Measurements from ENCODE around the gene SLC12A5.

GRCh38 chr20:46012921-46013320 is 16.1 kb upstream of the SLC12A5 start:
- TF ChIP-seq, protein P1, sequence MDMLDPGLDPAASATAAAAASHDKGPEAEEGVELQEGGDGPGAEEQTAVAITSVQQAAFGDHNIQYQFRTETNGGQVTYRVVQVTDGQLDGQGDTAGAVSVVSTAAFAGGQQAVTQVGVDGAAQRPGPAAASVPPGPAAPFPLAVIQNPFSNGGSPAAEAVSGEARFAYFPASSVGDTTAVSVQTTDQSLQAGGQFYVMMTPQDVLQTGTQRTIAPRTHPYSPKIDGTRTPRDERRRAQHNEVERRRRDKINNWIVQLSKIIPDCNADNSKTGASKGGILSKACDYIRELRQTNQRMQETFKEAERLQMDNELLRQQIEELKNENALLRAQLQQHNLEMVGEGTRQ (IDR thresholded peaks at IDR 0.05), result no peak
- no peak for TF ChIP-seq CHD4 (IDR thresholded peaks at IDR 0.05; ENCODE audit: borderline replicate concordance)
